Spleen (tissue), 11 donors: ENCODE results near the gene UBLCP1. TPM values are rescaled to one million over a fixed set of nuclear protein-coding genes. Genes with fewer than 3 reads are reported as not detected.

Source experiments
- DNase-seq: peaks from one replicate; pipeline ENCODE4 v3.0.0-alpha.2; 2020
- H3K27ac ChIP-seq, 8 donors: fragments of 200-600 bp; sonication (generic) in 7 of 8; 1 replicate in 4 of 8; 2 replicates in 4 of 8; pipeline versions ENCODE4 v1.5.0 to v1.8.0; 2016 to 2021; ENCODE audit warnings: inconsistent platforms in 4 of 8, mild to moderate bottlenecking in 4 of 8, moderate library complexity in 1 of 8
- H3K27me3 ChIP-seq, 7 donors: fragments of 200-600 bp; sonication (generic) in 6 of 7; replicated peaks in 1 of 7; 1 replicate in 4 of 7; 2 replicates in 3 of 7; pipeline versions ENCODE4 v1.5.0 to v1.8.0; 2016 to 2021; ENCODE audit warnings: inconsistent platforms in 3 of 7, mild to moderate bottlenecking in 1 of 7
- H3K36me3 ChIP-seq, 6 donors: fragments of 200-600 bp; sonication (generic) in 5 of 6; 1 replicate in 4 of 6; 2 replicates in 2 of 6; pipeline versions ENCODE4 v1.5.0 to v1.8.0; 2016 to 2021; ENCODE audit warnings: inconsistent platforms in 2 of 6
- H3K4me1 ChIP-seq, 6 donors: fragments of 200-600 bp; sonication (generic) in 5 of 6; 1 replicate in 3 of 6; 2 replicates in 3 of 6; pipeline versions ENCODE4 v1.5.0 to v1.8.0; 2016 to 2021; ENCODE audit warnings: inconsistent platforms in 3 of 6
- H3K4me3 ChIP-seq, 8 donors: fragments of 200-600 bp; sonication (generic) in 7 of 8; 1 replicate in 4 of 8; 2 replicates in 4 of 8; pipeline versions ENCODE4 v1.5.0 to v1.8.0; 2016 to 2021; ENCODE audit warnings: inconsistent platforms in 4 of 8, mild to moderate bottlenecking in 4 of 8, moderate library complexity in 2 of 8
- H3K9me3 ChIP-seq, 8 donors: fragments of 200-600 bp; sonication (generic) in 7 of 8; 1 replicate in 4 of 8; 2 replicates in 4 of 8; pipeline versions ENCODE4 v1.5.0 to v1.8.0; 2016 to 2021; ENCODE audit warnings: inconsistent platforms in 4 of 8
- POLR2A ChIP-seq, 3 donors: fragments of 450-650 bp; IDR thresholded peaks; one replicate each; pipeline ENCODE4 v1.5.1; 2017; ENCODE audit warnings: antibody characterized with exemption in 3 of 3, mild to moderate bottlenecking in 1 of 3
- POLR2AphosphoS5 ChIP-seq, 3 donors: sonication (generic); formaldehyde crosslinking; IDR thresholded peaks; one replicate each; pipeline ENCODE4 v1.5.1; 2017; ENCODE audit warnings: antibody characterized with exemption in 3 of 3
- WGBS, 5 donors: extraction: QIAGEN DNeasy Blood & Tissue Kit in 3 of 5; methylation state at CpG; one replicate each; pipeline versions ENCODE4 v1.1.5 to v1.1.7; 2013 to 2018; 5-methylcytosine and 5-hydroxymethylcytosine counted together
- intact Hi-C: fragments of 100-400 bp; cut with DNase I; formaldehyde crosslinking; loops from one replicate; pipeline ENCODE4 v1.15.0; 2023; ENCODE audit warnings: low total_unique reads
- polyA plus RNA-seq, 3 donors: library from polyadenylated mRNA; stranded (reverse); fragments of 200-250 nt; gene quantifications; one replicate each; pipeline ENCODE4 v1.2.1, GENCODE V29; 2013
- small RNA-seq, 4 donors: library from RNA; depleted of rRNA; stranded (forward); fragments of <200 nt; gene quantifications; one replicate each; pipeline ENCODE3, GENCODE V24; 2016
- total RNA-seq, 7 donors: library from RNA; depleted of rRNA in 3 of 7; stranded (reverse); fragments of >200 nt in 3 of 7; fragmentation: NEBNext Ultra II Directional in 4 of 7; extraction: Animal tissue kit (Norgen Biotek cat#: 25700) in 4 of 7; gene quantifications; one replicate each; pipeline versions ENCODE4 v1.1.0 to v1.2.1, GENCODE V29; 2016 to 2021
- TF ChIP-seq, protein P1 (sequence below), 11 experiments: fragments of 200-600 bp in 7 of 11; fragments of 450-650 bp in 4 of 11; sonication (generic) in 4 of 11; IDR thresholded peaks in 8 of 11; conservative IDR thresholded peaks in 3 of 11; 1 replicate in 7 of 11; 2 replicates in 4 of 11; pipeline versions ENCODE4 v1.4.0 to v1.8.0; 2016 to 2021; ENCODE audit warnings: antibody characterized with exemption in 11 of 11, inconsistent platforms in 4 of 11, mild to moderate bottlenecking in 1 of 11
- donor health status: healthy with polysubstance abuse.
- donor health status: DM: no; HTN: no; CAD: no; lungs with moderate emphysema.
- donor health status: DM: no; HTN: no; CAD: no.
- donor health status: Bipolar disorder and iron deficiency.
- donor health status: healthy.
- donor health status: DM: no; HTN: no; CAD: no.
- donor health status: DM: yes; HTN: yes; CAD: no.

The UBLCP1 gene
- total and polyA plus RNA-seq, 10 donors, result 25.4 to 44.8 (median 29.9) TPM

DNA sequence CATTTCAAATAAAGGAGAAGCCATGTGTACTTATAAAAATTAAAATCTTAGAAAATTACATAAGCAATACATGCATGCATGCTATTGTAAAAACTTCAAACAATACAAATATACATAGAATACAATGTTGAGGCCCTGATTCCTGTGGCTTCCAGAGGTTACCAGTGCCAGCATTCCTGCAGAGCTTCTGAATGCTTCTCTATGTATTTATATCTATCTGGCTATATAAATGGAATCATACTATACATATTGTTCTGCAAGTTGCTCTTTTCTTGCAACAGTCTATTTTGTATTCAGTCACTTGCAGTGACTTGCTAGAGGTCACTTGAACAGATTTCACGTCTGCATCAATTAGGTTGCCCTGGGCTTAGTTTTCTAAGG, 70.4 kb downstream of the UBLCP1 start:
- intact Hi-C loops, result no loop called here
- no peak for TF ChIP-seq POLR2A (IDR thresholded peaks at IDR 0.05)
- no peak for TF ChIP-seq POLR2AphosphoS5 (IDR thresholded peaks at IDR 0.05)
- TF ChIP-seq, protein P1, sequence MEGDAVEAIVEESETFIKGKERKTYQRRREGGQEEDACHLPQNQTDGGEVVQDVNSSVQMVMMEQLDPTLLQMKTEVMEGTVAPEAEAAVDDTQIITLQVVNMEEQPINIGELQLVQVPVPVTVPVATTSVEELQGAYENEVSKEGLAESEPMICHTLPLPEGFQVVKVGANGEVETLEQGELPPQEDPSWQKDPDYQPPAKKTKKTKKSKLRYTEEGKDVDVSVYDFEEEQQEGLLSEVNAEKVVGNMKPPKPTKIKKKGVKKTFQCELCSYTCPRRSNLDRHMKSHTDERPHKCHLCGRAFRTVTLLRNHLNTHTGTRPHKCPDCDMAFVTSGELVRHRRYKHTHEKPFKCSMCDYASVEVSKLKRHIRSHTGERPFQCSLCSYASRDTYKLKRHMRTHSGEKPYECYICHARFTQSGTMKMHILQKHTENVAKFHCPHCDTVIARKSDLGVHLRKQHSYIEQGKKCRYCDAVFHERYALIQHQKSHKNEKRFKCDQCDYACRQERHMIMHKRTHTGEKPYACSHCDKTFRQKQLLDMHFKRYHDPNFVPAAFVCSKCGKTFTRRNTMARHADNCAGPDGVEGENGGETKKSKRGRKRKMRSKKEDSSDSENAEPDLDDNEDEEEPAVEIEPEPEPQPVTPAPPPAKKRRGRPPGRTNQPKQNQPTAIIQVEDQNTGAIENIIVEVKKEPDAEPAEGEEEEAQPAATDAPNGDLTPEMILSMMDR (IDR thresholded peaks at IDR 0.05 in 8 of 11, conservative IDR thresholded peaks at IDR 0.05 in 3 of 11), result no peak
- Histone ChIP-seq H3K4me1 (peaks cover 2 to 56% (median 41%) of the 10 kb centered on the region in 6 donors), H3K4me3 (no peak overlapping the region), H3K27ac (peak overlapping the region in 1 of 8 donors; percentile 77), H3K36me3 (no peaks in the 10 kb centered on the region), H3K27me3 (no peaks in the 10 kb centered on the region), H3K9me3 (no peaks in the 10 kb centered on the region)
- DNase-seq, result no peak
- 79 to 100% (median 89%) methylated on average over 1 of the region's 1 CpG for WGBS, 5 donors

Small RNA genes within 50 kb of the gene (small RNA-seq; reads per million reads assigned to genes)
- gene RF00263 (0 reads per million in 4 donors), gene RNU4ATAC2P (0 reads per million in 4 donors)

Other genes starting within 250 kb of the UBLCP1 start
- 10 to 100 TPM; 19.6 to 56.2 (median 34.8) TPM for gene EBF1, start 163.4 kb upstream of the UBLCP1 start, total RNA-seq
- gene EBF1, start 163.4 kb upstream of the UBLCP1 start, polyA plus RNA-seq, result 1 to 10 TPM; 6.8 to 8.8 (median 7.9) TPM
- gene RNF145, start 53.7 kb upstream of the UBLCP1 start, total RNA-seq, result 10 to 100 TPM; 57.7 to 90.7 (median 72.6) TPM
- 10 to 100 TPM; 27.6 to 40.0 (median 36.5) TPM for gene RNF145, start 53.7 kb upstream of the UBLCP1 start, polyA plus RNA-seq
- under 1 TPM in 2 of 7 donors, not detected in 5; 0.23 to 0.29 TPM for gene IL12B, start 67.2 kb downstream of the UBLCP1 start, total RNA-seq
- gene IL12B, start 67.2 kb downstream of the UBLCP1 start, polyA plus RNA-seq, result under 1 TPM in 2 of 3 donors, not detected in 1; 0.06 to 0.07 TPM